ENCODE measurements around the gene GPR52. TPM values are rescaled to one million over a fixed set of nuclear protein-coding genes. Genes with fewer than 3 reads are reported as not detected.

GPR52 gene
- 1 to 10 TPM; 1.6 to 4.7 (median 2.9) TPM for total RNA-seq
- long read RNA-seq, donor 1, result 0 reads
- long read RNA-seq, donor 2, result 0 reads

GRCh38 chr1:174447866-174448530 lies at the start of gene GPR52:
Gene GPR52, plus strand, starts transcription at chr1:174447964. Its CDS starts 148 bp downstream, at chr1:174448112.
- Histone ChIP-seq H3K9me3 (no peaks in the 10 kb centered on the region), H3K4me1 (ENCODE audit: low read depth) (no peaks in the 10 kb centered on the region), H3K36me3 (ENCODE audit: low read depth) (no peaks in the 10 kb centered on the region), H3K4me3 (no peak within 1 kb of the TSS)
- no peak for TF ChIP-seq CTCF (IDR thresholded peaks at IDR 0.05)
- ATAC-seq, result no peak
- intact Hi-C loops (cut with DNase I, micrococcal nuclease), result no loop called here
- DNase-seq, result no peak

GRCh38 chr1:174398246-174398645 lies 49.5 kb upstream of the GPR52 start:
- Histone ChIP-seq H3K36me3 (ENCODE audit: low read depth) (no peaks in the 10 kb centered on the region), H3K9me3 (no peaks in the 10 kb centered on the region), H3K4me1 (ENCODE audit: low read depth) (no peaks in the 10 kb centered on the region), H3K4me3 (no peak overlapping the region)
- TF ChIP-seq CTCF (IDR thresholded peaks at IDR 0.05), result no peak
- intact Hi-C loops (cut with DNase I, micrococcal nuclease), result no loop called here
- no peak for ATAC-seq
- DNase-seq, result no peak

DNA sequence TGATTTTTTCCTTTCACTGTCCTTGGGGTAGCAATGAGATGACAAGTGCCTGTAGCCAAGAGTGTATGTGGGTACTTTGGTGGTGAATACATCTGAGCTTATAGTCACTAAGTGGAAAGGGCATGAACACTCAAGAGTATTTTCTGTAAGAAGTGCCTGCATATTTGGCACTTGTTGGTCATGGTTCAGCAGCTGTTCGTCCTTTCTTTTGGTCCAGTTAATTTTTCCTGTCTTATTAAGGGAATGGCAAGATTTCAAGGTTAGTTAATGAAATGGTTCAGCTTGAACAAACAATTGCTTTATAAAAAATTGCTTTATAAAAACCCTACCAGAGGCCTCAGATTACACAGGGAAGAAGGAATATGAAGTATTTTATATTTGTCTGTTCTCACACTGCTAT lies 48.6 kb upstream of the GPR52 start:
- Histone ChIP-seq H3K9me3 (no peaks in the 10 kb centered on the region), H3K36me3 (ENCODE audit: low read depth) (no peaks in the 10 kb centered on the region), H3K4me1 (ENCODE audit: low read depth) (no peaks in the 10 kb centered on the region), H3K4me3 (no peak overlapping the region)
- TF ChIP-seq CTCF (IDR thresholded peaks at IDR 0.05), result no peak
- DNase-seq (no peak), ATAC-seq (no peak)
- intact Hi-C loops (cut with DNase I, micrococcal nuclease), result no loop called here

- TF ChIP-seq CTCF (IDR thresholded peaks at IDR 0.05), result no peak
- no peaks in the 10 kb centered on the region for H3K9me3 ChIP-seq
- ATAC-seq, result no peak
- no peak for DNase-seq
- H3K36me3 ChIP-seq (ENCODE audit: low read depth), result no peaks in the 10 kb centered on the region
- H3K4me1 ChIP-seq (ENCODE audit: low read depth), result peaks cover 3% of the 10 kb centered on the region
- intact Hi-C loops (cut with DNase I, micrococcal nuclease), result no loop called here
- no peak overlapping the region for H3K4me3 ChIP-seq
Observed at GRCh38 chr1:174401075-174401474, 46.7 kb upstream of the GPR52 start.

DNA sequence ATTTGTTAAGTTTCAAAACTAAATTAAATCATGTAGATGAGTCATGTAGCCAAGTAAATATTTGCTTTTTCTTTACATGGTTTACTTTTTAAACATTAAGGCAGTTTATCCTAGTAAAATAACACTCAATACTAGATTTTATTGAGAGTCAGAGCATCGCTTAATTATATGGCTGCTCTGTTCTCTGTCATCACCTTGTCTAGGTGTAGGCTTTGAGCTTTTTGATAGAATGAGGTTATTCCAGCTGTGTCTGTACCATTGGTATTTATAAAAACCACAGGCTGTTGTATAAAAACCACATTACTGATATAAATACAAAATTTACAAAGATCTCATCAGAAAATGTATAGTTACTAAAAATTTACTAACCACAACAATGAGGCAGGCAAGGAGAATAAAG lies 42.5 kb upstream of the GPR52 start:
- DNase-seq (no peak), ATAC-seq (no peak)
- Histone ChIP-seq H3K4me1 (ENCODE audit: low read depth) (peaks cover 3% of the 10 kb centered on the region), H3K36me3 (ENCODE audit: low read depth) (no peaks in the 10 kb centered on the region), H3K4me3 (no peak overlapping the region), H3K9me3 (no peaks in the 10 kb centered on the region)
- intact Hi-C loops (cut with DNase I, micrococcal nuclease), result no loop called here
- TF ChIP-seq CTCF (IDR thresholded peaks at IDR 0.05), result no peak

DNA sequence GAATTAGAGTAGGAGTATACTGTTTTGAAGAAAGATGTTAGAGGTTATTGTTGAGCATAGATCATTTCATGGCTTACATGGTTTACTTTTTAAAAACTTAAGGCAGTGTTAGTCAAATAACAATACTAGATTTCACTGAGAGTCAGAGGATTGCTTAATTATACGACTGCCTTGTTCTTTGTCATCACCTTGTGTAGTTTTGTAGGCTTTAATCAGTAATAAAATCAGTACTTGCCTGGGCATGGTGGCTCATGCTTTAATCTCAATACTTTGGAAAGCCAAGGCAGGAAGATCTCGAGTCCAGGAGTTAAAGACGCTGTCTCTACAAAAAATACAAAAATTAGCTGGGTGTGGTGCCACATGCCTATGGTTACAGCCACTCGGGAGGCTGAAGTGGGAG lies 41.3 kb upstream of the GPR52 start:
- Histone ChIP-seq H3K4me1 (ENCODE audit: low read depth) (peaks cover 3% of the 10 kb centered on the region), H3K4me3 (no peak overlapping the region), H3K9me3 (no peaks in the 10 kb centered on the region), H3K36me3 (ENCODE audit: low read depth) (no peaks in the 10 kb centered on the region)
- no peak for TF ChIP-seq CTCF (IDR thresholded peaks at IDR 0.05)
- DNase-seq, result no peak
- intact Hi-C loops (cut with DNase I, micrococcal nuclease), result no loop called here
- ATAC-seq, result no peak

All from mucosa of descending colon (tissue), 3 donors.